ENCODE measurements around the gene PAPLN. TPM values are rescaled to one million over a fixed set of nuclear protein-coding genes. Genes with fewer than 3 reads are reported as not detected.

Gene PAPLN
- total and polyA plus RNA-seq, 3 donors from 2014 or later, result 12.4 to 33.4 (median 24.5) TPM

- WGBS, 2 donors, result 75 to 86% methylated on average over 2 of the region's 2 CpGs
- Histone ChIP-seq H3K27ac (no peak overlapping the region), H3K4me3 (no peak overlapping the region), H3K27me3 (no peaks in the 10 kb centered on the region), H3K36me3 (ENCODE audit: low read depth, missing control alignments) (no peaks in the 10 kb centered on the region), H3K4me1 (no peaks in the 10 kb centered on the region), H3K9me3 (no peaks in the 10 kb centered on the region)
- intact Hi-C loops (cut with DNase I; ENCODE audit: low total_unique reads), result no loop called here
- TF ChIP-seq CTCF (IDR thresholded peaks at IDR 0.05), result no peak
- no peak for TF ChIP-seq POLR2A (IDR thresholded peaks at IDR 0.05)
- no peak for DNase-seq
These were observed 39.1 kb upstream of the PAPLN start for GRCh38 chr14:73198253-73198652.

- TF ChIP-seq CTCF (IDR thresholded peaks at IDR 0.05), result no peak
- no peak for TF ChIP-seq POLR2A (IDR thresholded peaks at IDR 0.05)
These were observed 33.8 kb upstream of the PAPLN start for GRCh38 chr14:73203527-73203926.

GRCh38 chr14:73207615-73208014, 29.7 kb upstream of the PAPLN start:
- intact Hi-C loops (cut with DNase I; ENCODE audit: low total_unique reads), result loop anchor here (5.0 kb wide), 1 partner anchor 1765 kb away; no protein-coding TSS in a partner anchor
- H3K9me3 ChIP-seq, result no peaks in the 10 kb centered on the region
- H3K27ac ChIP-seq, result no peak overlapping the region
- H3K4me3 ChIP-seq, result no peak overlapping the region
- H3K27me3 ChIP-seq, result no peaks in the 10 kb centered on the region
- H3K4me1 ChIP-seq, result no peaks in the 10 kb centered on the region
- no peak for TF ChIP-seq CTCF (IDR thresholded peaks at IDR 0.05)
- DNase-seq, result no peak
- no peaks in the 10 kb centered on the region for H3K36me3 ChIP-seq (ENCODE audit: low read depth, missing control alignments)
- 89 to 100% methylated on average over 1 to 2 of the region's 2 CpGs for WGBS, 2 donors

More at GRCh38 chr14:73203527-73203926, 33.8 kb upstream of the PAPLN start:
- intact Hi-C loops (cut with DNase I; ENCODE audit: low total_unique reads), result no loop called here
- DNase-seq, result no peak
- Histone ChIP-seq H3K4me1 (no peaks in the 10 kb centered on the region), H3K36me3 (ENCODE audit: low read depth, missing control alignments) (no peaks in the 10 kb centered on the region), H3K9me3 (no peaks in the 10 kb centered on the region), H3K4me3 (no peak overlapping the region), H3K27ac (no peak overlapping the region), H3K27me3 (no peaks in the 10 kb centered on the region)
- 90 to 99% methylated on average over 2 of the region's 2 CpGs for WGBS, 2 donors

GRCh38 chr14:73208390-73208789, 28.9 kb upstream of the PAPLN start:
- no peak for DNase-seq
- 100% methylated on average over 3 of the region's 3 CpGs for WGBS, 2 donors
- no peak for TF ChIP-seq POLR2A (IDR thresholded peaks at IDR 0.05)
- TF ChIP-seq CTCF (IDR thresholded peaks at IDR 0.05), result no peak
- no peaks in the 10 kb centered on the region for H3K9me3 ChIP-seq
- H3K27ac ChIP-seq, result no peak overlapping the region
- H3K4me1 ChIP-seq, result no peaks in the 10 kb centered on the region
- H3K27me3 ChIP-seq, result no peaks in the 10 kb centered on the region
- H3K4me3 ChIP-seq, result no peak overlapping the region
- H3K36me3 ChIP-seq (ENCODE audit: low read depth, missing control alignments), result no peaks in the 10 kb centered on the region
- intact Hi-C loops (cut with DNase I; ENCODE audit: low total_unique reads), result loop anchor here (5.0 kb wide), 1 partner anchor 1766 kb away; no protein-coding TSS in a partner anchor

- 97 to 100% methylated on average over 4 to 6 of the region's 8 CpGs for WGBS, 2 donors
- no peak overlapping the region for H3K4me3 ChIP-seq
- H3K9me3 ChIP-seq, result no peaks in the 10 kb centered on the region
- TF ChIP-seq POLR2A (IDR thresholded peaks at IDR 0.05) (no peak), CTCF (IDR thresholded peaks at IDR 0.05) (no peak)
- H3K36me3 ChIP-seq (ENCODE audit: low read depth, missing control alignments), result no peaks in the 10 kb centered on the region
- H3K4me1 ChIP-seq, result no peaks in the 10 kb centered on the region
- intact Hi-C loops (cut with DNase I; ENCODE audit: low total_unique reads), result loop anchor here (5.0 kb wide), 1 partner anchor 1767 kb away; no protein-coding TSS in a partner anchor
- no peak for DNase-seq
- no peaks in the 10 kb centered on the region for H3K27me3 ChIP-seq
- H3K27ac ChIP-seq, result no peak overlapping the region
These were observed 28.5 kb upstream of the PAPLN start for GRCh38 chr14:73208846-73209245.

All from testis (tissue), 3 donors.